ENCODE data around the gene CFAP100.

The CFAP100 gene

DNA sequence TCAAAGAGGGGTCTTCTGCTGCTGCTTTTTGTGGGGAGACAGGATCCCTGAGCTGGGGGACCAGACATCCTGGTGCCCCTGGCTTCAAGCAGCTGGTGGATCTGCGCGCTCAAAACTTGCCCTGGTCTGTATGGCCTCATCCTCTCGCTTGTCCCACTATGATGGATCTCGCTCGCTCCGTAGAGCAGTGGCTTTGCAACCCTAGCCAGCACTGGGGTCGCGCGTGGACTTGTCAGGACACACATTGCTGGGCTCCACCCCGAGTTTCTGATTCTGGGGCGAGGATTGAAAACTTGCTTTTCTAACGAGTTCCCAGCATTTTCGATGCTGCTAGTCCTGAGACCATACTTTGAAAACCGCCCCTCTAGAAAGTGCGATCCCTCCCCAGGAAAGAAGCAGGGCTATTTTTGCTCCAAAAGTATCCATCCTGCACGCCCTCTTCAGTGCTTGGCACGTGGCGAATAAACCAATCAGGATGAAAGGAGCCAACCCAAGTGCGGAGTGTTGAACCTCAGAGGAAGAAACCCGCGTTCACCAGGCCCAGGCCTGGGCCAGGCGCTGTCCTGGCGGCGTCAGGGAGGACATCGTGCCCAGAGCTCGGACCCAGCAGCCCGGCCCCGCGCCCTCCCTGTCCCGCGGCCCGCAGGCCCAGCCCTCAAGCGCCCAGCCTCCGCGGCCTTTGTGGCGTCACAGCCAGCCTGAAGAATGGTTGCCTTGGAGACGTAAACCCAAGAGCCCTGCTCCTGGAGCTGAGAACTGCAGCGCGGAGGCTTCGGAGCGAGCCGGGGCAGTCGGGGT lies at the start of gene CFAP100:
Gene CFAP100 (plus strand): TSS at position 731 of the 798 bp plus-strand sequence. CDS start 1,092 bp downstream, outside the sequence.
- H2AFZ ChIP-seq (ENCODE audit: low read length) = no peak within 1 kb of the TSS
- H3K4me2 ChIP-seq (ENCODE audit: low read length) = no peak within 1 kb of the TSS
- H3K79me2 ChIP-seq (ENCODE audit: insufficient read depth, low read length) = no peaks in the 10 kb centered on the region
- TF ChIP-seq EZH2 (IDR thresholded peaks at IDR 0.05; ENCODE audit: borderline replicate concordance, low read length) = no peak
- no peak for TF ChIP-seq CTCF (IDR thresholded peaks at IDR 0.05; ENCODE audit: low read length)
- H3K27me3 ChIP-seq (ENCODE audit: insufficient read depth, low read length) = no peaks in the 10 kb centered on the region
- no peak within 1 kb of the TSS for H3K4me3 ChIP-seq (ENCODE audit: low read depth, low read length, poor library complexity, severe bottlenecking)
- H3K9ac ChIP-seq (ENCODE audit: low read length) = no peak within 1 kb of the TSS
- no peak within 1 kb of the TSS for H3K27ac ChIP-seq (ENCODE audit: low read depth, low read length, poor library complexity, severe bottlenecking)
- H3K9me3 ChIP-seq (ENCODE audit: low read length) = no peaks in the 10 kb centered on the region
- H3K4me1 ChIP-seq (ENCODE audit: insufficient read depth, low read length, severe bottlenecking) = no peaks in the 10 kb centered on the region
- no peaks in the 10 kb centered on the region for H3K36me3 ChIP-seq (ENCODE audit: insufficient read depth, low read length)
- H3F3A ChIP-seq (ENCODE audit: insufficient read depth, low read length) = no peaks in the 10 kb centered on the region
- no peaks in the 10 kb centered on the region for H4K20me1 ChIP-seq (ENCODE audit: insufficient read depth, low read length)
- H3K9me2 ChIP-seq (ENCODE audit: low read depth, low read length) = no peaks in the 10 kb centered on the region

DNA sequence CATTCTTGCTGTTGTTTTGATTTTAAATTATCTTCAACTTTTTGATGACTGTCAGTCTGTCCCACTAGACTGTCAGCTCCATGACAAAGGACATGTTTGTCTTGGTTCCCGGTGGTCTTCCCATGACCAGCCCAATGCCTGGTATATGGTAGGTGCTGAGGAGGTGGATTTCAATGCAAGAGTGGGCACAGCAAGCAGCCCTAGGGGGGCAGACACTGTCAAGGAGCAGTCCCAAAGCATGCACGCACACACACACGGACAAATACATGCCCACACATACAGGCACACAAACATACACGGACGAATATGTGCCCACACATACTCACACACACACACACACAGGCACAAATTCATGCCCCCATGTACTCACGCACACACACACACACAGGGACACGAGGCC lies 49.5 kb upstream of the CFAP100 start:
- no peak overlapping the region for H3K27ac ChIP-seq (ENCODE audit: low read depth, low read length, poor library complexity, severe bottlenecking)
- no peaks in the 10 kb centered on the region for H3F3A ChIP-seq (ENCODE audit: insufficient read depth, low read length)
- H3K79me2 ChIP-seq (ENCODE audit: insufficient read depth, low read length) = no peaks in the 10 kb centered on the region
- H3K4me3 ChIP-seq (ENCODE audit: low read depth, low read length, poor library complexity, severe bottlenecking) = no peak overlapping the region
- no peak overlapping the region for H3K4me2 ChIP-seq (ENCODE audit: low read length)
- H3K9me3 ChIP-seq (ENCODE audit: low read length) = no peaks in the 10 kb centered on the region
- H3K4me1 ChIP-seq (ENCODE audit: insufficient read depth, low read length, severe bottlenecking) = no peaks in the 10 kb centered on the region
- no peak overlapping the region for H3K9ac ChIP-seq (ENCODE audit: low read length)
- no peak overlapping the region for H2AFZ ChIP-seq (ENCODE audit: low read length)
- H4K20me1 ChIP-seq (ENCODE audit: insufficient read depth, low read length) = no peaks in the 10 kb centered on the region
- H3K27me3 ChIP-seq (ENCODE audit: insufficient read depth, low read length) = no peaks in the 10 kb centered on the region
- TF ChIP-seq EZH2 (IDR thresholded peaks at IDR 0.05; ENCODE audit: borderline replicate concordance, low read length) = no peak
- TF ChIP-seq CTCF (IDR thresholded peaks at IDR 0.05; ENCODE audit: low read length) = no peak
- no peaks in the 10 kb centered on the region for H3K9me2 ChIP-seq (ENCODE audit: low read depth, low read length)
- H3K36me3 ChIP-seq (ENCODE audit: insufficient read depth, low read length) = no peaks in the 10 kb centered on the region

GRCh38 chr3:126345641-126346460 lies 48.9 kb upstream of the CFAP100 start:
- Histone ChIP-seq H4K20me1 (ENCODE audit: insufficient read depth, low read length) (no peaks in the 10 kb centered on the region), H3K4me2 (ENCODE audit: low read length) (no peak overlapping the region), H3K9me3 (ENCODE audit: low read length) (no peaks in the 10 kb centered on the region), H2AFZ (ENCODE audit: low read length) (no peak overlapping the region), H3K79me2 (ENCODE audit: insufficient read depth, low read length) (no peaks in the 10 kb centered on the region), H3F3A (ENCODE audit: insufficient read depth, low read length) (no peaks in the 10 kb centered on the region), H3K9me2 (ENCODE audit: low read depth, low read length) (no peaks in the 10 kb centered on the region), H3K27ac (ENCODE audit: low read depth, low read length, poor library complexity, severe bottlenecking) (no peak overlapping the region), H3K4me3 (ENCODE audit: low read depth, low read length, poor library complexity, severe bottlenecking) (no peak overlapping the region), H3K9ac (ENCODE audit: low read length) (no peak overlapping the region), H3K27me3 (ENCODE audit: insufficient read depth, low read length) (no peaks in the 10 kb centered on the region), H3K4me1 (ENCODE audit: insufficient read depth, low read length, severe bottlenecking) (no peaks in the 10 kb centered on the region), H3K36me3 (ENCODE audit: insufficient read depth, low read length) (no peaks in the 10 kb centered on the region)
- TF ChIP-seq CTCF (IDR thresholded peaks at IDR 0.05; ENCODE audit: low read length) (no peak), EZH2 (IDR thresholded peaks at IDR 0.05; ENCODE audit: borderline replicate concordance, low read length) (no peak)

Data from OCI-LY1 (cell line).